Measurements from ENCODE around the gene SIM2.

GRCh38 chr21:36767096-36767495 lies 68.2 kb downstream of the SIM2 start:
- TF ChIP-seq FOXK2 (IDR thresholded peaks at IDR 0.05) (no peak), ZNF384 (IDR thresholded peaks at IDR 0.05) (no peak), SUZ12 (IDR thresholded peaks at IDR 0.05) (no peak)

Measured in HEK293T (cell line).